Breast epithelium (tissue), 3 donors: ENCODE measurements around the gene PLEKHG7.

ENCODE experiments used
- POLR2AphosphoS5 ChIP-seq, 3 donors: sonication (generic); formaldehyde crosslinking; IDR thresholded peaks; one replicate each; pipeline ENCODE4 v1.6.1; 2017; ENCODE audit warnings: antibody characterized with exemption in 3 of 3
- TF ChIP-seq, protein P1 (sequence below), 3 donors: fragments of 450-650 bp; IDR thresholded peaks; one replicate each; pipeline ENCODE4 v1.5.1; 2016 to 2017; ENCODE audit warnings: antibody characterized with exemption in 3 of 3, mild to moderate bottlenecking in 3 of 3, moderate library complexity in 3 of 3

DNA sequence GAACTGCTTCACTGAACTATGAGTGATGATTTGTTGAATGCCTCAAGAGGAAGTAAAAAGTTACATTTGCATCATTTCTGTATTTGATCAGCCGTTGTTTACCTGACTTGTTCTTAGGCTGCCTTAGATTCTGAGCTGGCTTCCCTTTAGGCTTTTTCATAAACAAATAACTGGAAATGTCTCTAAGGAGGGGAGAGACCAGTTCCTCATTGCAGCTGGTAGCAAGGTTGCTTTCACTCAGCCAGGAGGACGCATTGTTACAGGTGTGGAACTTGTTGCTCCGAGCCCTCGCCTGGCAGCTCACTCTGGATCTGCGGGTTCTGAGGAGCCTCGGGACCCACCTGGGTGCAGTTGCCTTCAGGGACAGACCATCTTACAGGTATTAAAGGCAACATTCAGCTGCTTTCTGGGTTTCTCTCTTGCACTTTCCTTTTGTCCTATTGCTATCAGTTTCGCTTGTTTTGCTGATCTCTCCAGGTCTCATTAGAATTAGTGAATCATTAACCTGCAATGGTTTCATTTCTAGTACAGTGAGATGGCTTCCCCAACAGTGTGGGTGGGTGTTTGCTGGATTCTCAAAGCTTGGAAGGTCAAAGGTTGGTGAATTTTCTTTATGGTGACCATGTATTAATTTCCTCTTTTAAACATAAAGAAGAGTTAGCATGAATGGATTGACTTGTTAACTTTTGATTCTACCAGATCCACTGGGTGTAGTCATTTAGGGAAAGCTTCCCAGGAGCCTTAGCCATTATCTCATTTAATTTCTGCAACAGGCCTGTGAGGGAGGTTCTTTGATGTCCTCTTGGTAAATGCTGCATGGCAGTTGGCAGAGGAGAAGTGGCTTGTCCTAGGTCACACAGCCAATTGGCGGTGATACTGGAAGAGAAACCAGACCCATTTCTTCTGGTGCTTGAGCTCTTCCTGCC is at the start of gene PLEKHG7:
- TF ChIP-seq POLR2AphosphoS5 (IDR thresholded peaks at IDR 0.05) = no peak
- TF ChIP-seq, protein P1, sequence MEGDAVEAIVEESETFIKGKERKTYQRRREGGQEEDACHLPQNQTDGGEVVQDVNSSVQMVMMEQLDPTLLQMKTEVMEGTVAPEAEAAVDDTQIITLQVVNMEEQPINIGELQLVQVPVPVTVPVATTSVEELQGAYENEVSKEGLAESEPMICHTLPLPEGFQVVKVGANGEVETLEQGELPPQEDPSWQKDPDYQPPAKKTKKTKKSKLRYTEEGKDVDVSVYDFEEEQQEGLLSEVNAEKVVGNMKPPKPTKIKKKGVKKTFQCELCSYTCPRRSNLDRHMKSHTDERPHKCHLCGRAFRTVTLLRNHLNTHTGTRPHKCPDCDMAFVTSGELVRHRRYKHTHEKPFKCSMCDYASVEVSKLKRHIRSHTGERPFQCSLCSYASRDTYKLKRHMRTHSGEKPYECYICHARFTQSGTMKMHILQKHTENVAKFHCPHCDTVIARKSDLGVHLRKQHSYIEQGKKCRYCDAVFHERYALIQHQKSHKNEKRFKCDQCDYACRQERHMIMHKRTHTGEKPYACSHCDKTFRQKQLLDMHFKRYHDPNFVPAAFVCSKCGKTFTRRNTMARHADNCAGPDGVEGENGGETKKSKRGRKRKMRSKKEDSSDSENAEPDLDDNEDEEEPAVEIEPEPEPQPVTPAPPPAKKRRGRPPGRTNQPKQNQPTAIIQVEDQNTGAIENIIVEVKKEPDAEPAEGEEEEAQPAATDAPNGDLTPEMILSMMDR (IDR thresholded peaks at IDR 0.05) = no peak
